Hepatocyte (in vitro differentiated cells): ENCODE results near the gene LYSMD2. TPM values are rescaled to one million over a fixed set of nuclear protein-coding genes. Genes with fewer than 3 reads are reported as not detected.

Experiments
- DNase-seq: peaks from one replicate; pipeline ENCODE4 v3.0.0-alpha.2; 2016; ENCODE audit warnings: low spot score
- H2AFZ ChIP-seq: fragments of 200-600 bp; sonication (generic); 2 replicates; pipeline ENCODE4 v1.6.0; 2016; ENCODE audit warnings: antibody characterized with exemption, mild to moderate bottlenecking
- H3K27ac ChIP-seq: fragments of 200-600 bp; sonication (generic); 2 replicates; pipeline ENCODE4 v1.5.1; 2016; ENCODE audit warnings: mild to moderate bottlenecking
- H3K27me3 ChIP-seq: fragments of 200-600 bp; sonication (generic); 2 replicates; pipeline ENCODE4 v1.6.1; 2016
- H3K36me3 ChIP-seq: fragments of 200-600 bp; sonication (generic); replicated peaks from 2 replicates; pipeline ENCODE4 v1.5.1; 2016; ENCODE audit warnings: low read depth; ENCODE audit not compliant: insufficient read depth
- H3K4me1 ChIP-seq: fragments of 200-600 bp; sonication (generic); 2 replicates; pipeline ENCODE4 v1.5.1; 2016; ENCODE audit warnings: mild to moderate bottlenecking, moderate library complexity; ENCODE audit not compliant: insufficient read depth
- H3K4me2 ChIP-seq: fragments of 200-600 bp; sonication (generic); 2 replicates; pipeline ENCODE4 v1.6.0; 2016
- H3K4me3 ChIP-seq: fragments of 200-600 bp; sonication (generic); 2 replicates; pipeline ENCODE4 v1.5.1; 2016; ENCODE audit warnings: mild to moderate bottlenecking
- H3K79me2 ChIP-seq: fragments of 200-600 bp; sonication (generic); 2 replicates; pipeline ENCODE4 v1.6.0; 2017; ENCODE audit warnings: mild to moderate bottlenecking
- H3K9me2 ChIP-seq: fragments of 200-600 bp; sonication (generic); replicated peaks from 2 replicates; pipeline ENCODE4 v1.6.0; 2017; ENCODE audit warnings: mild to moderate bottlenecking; ENCODE audit not compliant: insufficient read depth
- H3K9me3 ChIP-seq: fragments of 200-600 bp; sonication (generic); 2 replicates; pipeline ENCODE4 v1.5.1; 2016; ENCODE audit warnings: low read depth, mild to moderate bottlenecking
- H4K20me1 ChIP-seq: fragments of 200-600 bp; sonication (generic); 2 replicates; pipeline ENCODE4 v1.6.0; 2016; ENCODE audit warnings: mild to moderate bottlenecking; ENCODE audit not compliant: insufficient read depth, poor library complexity, severe bottlenecking
- CTCF ChIP-seq: fragments of 200-600 bp; sonication (generic); IDR thresholded peaks from 2 replicates; pipeline ENCODE4 v1.5.1; 2016; ENCODE audit warnings: antibody characterized with exemption, mild to moderate bottlenecking; ENCODE audit not compliant: poor library complexity
- EZH2 ChIP-seq: fragments of 200-600 bp; sonication (generic); IDR thresholded peaks from 2 replicates; pipeline ENCODE4 v1.6.1; 2016; ENCODE audit warnings: antibody characterized with exemption, mild to moderate bottlenecking, borderline replicate concordance
- EZH2phosphoT487 ChIP-seq: fragments of 200-600 bp; sonication (generic); IDR thresholded peaks from one replicate; pipeline ENCODE4 v1.6.1; 2018; ENCODE audit warnings: antibody characterized with exemption, mild to moderate bottlenecking, low read depth, moderate library complexity; ENCODE audit not compliant: unreplicated experiment, severe bottlenecking
- WGBS: methylation state at CpG from one replicate; pipeline ENCODE4 v1.1.6; 2016; ENCODE audit warnings: low lambda C conversion rate; ENCODE audit errors: missing lambda C conversion rate; 5-methylcytosine and 5-hydroxymethylcytosine counted together
- polyA plus RNA-seq: library from polyadenylated mRNA; unstranded; fragments of >200 nt; fragmentation: Nextera tagmentation; extraction: Ambion mirVana; gene quantifications from 2 replicates; pipeline ENCODE4 v1.2.1, GENCODE V29; 2016
- total RNA-seq: library from RNA; depleted of rRNA; stranded (reverse); fragments of >200 nt; gene quantifications from 2 replicates; pipeline ENCODE4 v1.2.3, GENCODE V29; 2014

The LYSMD2 gene
- total and polyA plus RNA-seq, 2 experiments from 2014 or later: 5.1 to 7.6 TPM

GRCh38 chr15:51738553-51738952 is 1.1 kb upstream of the LYSMD2 start:
- Histone ChIP-seq H3K36me3 (no peaks in the 10 kb centered on the region), H4K20me1 (no peaks in the 10 kb centered on the region), H3K4me2 (peak overlapping the region; percentile 94), H3K27me3 (peaks cover 24% of the 10 kb centered on the region), H3K4me3 (no peak overlapping the region), H3K79me2 (no peaks in the 10 kb centered on the region), H2AFZ (no peak overlapping the region), H3K4me1 (peaks cover 6% of the 10 kb centered on the region), H3K9me3 (no peaks in the 10 kb centered on the region), H3K27ac (no peak overlapping the region), H3K9me2 (no peaks in the 10 kb centered on the region)
- 64% methylated on average over 2 of the region's 2 CpGs for WGBS
- TF ChIP-seq EZH2phosphoT487: no peak
- no peak for TF ChIP-seq CTCF
- TF ChIP-seq EZH2: no peak
- DNase-seq: no peak

- Histone ChIP-seq H3K27me3 (peaks cover 19% of the 10 kb centered on the region), H3K27ac (no peak overlapping the region), H3K4me1 (peaks cover 6% of the 10 kb centered on the region), H3K4me2 (peak overlapping the region; percentile 94), H2AFZ (peak overlapping the region; percentile 94), H3K79me2 (no peaks in the 10 kb centered on the region), H3K4me3 (peak overlapping the region; percentile 75), H3K9me3 (no peaks in the 10 kb centered on the region), H3K36me3 (no peaks in the 10 kb centered on the region), H4K20me1 (no peaks in the 10 kb centered on the region), H3K9me2 (no peaks in the 10 kb centered on the region)
- peak; percentile 41 for DNase-seq
- TF ChIP-seq CTCF: no peak
- no peak for TF ChIP-seq EZH2phosphoT487
- no peak for TF ChIP-seq EZH2
- 6% methylated on average over 43 of the region's 69 CpGs for WGBS
Observed at GRCh38 chr15:51736751-51737521, 519 bp downstream of the LYSMD2 start.

- H3K9me3 ChIP-seq: no peaks in the 10 kb centered on the region
- H3K4me3 ChIP-seq: no peak overlapping the region
- no peak for TF ChIP-seq EZH2
- no peak for TF ChIP-seq CTCF
- no peak for TF ChIP-seq EZH2phosphoT487
- no peaks in the 10 kb centered on the region for H3K36me3 ChIP-seq
- no peak for DNase-seq
- H2AFZ ChIP-seq: no peak overlapping the region
- no peaks in the 10 kb centered on the region for H3K79me2 ChIP-seq
- H4K20me1 ChIP-seq: no peaks in the 10 kb centered on the region
- H3K27ac ChIP-seq: no peak overlapping the region
- 76% methylated on average over 3 of the region's 3 CpGs for WGBS
- H3K9me2 ChIP-seq: no peaks in the 10 kb centered on the region
- peaks cover 6% of the 10 kb centered on the region for H3K4me1 ChIP-seq
- peaks cover 19% of the 10 kb centered on the region for H3K27me3 ChIP-seq
- peak overlapping the region; percentile 94 for H3K4me2 ChIP-seq
Observed at GRCh38 chr15:51736069-51736468, 1.4 kb downstream of the LYSMD2 start.
